ENCODE data around the gene SCAMP5.

Gene SCAMP5

DNA sequence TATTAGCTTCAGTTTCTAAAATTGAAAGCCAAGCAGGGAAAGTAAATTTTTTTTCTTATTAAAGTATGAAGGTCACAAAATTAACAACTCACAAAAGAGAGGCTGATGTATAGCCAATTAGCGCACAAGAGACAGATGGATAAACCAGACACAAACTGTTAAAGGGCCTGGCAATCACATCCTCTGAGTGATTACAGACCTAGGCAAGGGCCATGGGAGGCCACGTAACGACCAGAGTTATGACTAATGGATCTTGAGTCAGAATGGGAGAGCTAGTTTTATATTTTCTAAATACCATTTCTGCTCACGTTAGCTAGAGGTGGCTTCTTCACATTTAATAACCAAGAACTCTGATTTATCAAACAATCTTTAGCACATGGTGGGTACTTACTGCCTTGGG, 17.8 kb upstream of the SCAMP5 start:
- DNase-seq, result peak in 1 of 3 experiments; percentile 40

DNA sequence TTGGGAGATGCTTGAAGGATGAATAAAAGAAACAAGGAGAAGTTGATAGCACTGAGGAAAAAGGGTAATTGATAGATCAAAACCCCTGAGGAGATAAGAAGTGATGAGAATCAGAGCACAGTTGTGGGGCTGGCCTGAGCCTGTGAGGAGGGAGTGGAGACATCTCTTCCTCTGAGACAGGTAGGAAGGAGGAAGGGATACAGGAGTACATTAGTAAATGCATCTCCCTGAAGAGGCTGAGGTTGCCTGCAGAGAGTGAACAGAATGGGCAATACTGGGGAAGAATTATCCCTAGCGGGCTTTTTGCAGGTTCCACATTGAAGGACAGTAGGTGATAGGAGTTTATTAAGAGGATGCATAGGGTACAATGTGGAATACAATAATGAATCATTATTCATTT, 17.3 kb upstream of the SCAMP5 start:
- DNase-seq, result no peak

DNA sequence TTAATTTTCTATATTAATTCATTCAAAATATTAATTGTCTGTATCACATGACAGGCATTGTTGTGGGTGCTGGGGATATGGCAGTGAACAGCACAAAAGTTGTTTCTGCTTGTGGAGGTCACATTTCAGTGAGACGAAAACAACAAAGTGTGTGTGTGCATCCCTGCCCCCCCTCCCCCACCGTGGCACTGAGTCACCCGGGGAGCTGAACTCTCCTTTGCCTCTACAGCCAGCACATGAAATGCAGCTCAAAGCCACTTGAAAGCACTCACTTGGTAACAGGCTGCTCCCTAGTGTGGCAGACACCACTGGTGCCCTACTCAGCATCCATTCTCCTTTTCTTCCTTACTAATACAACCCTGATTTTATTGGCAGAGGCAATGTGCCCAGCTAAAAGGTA, 16.9 kb upstream of the SCAMP5 start:
- peak; percentile 36 to 84 (median 72) for DNase-seq

DNA sequence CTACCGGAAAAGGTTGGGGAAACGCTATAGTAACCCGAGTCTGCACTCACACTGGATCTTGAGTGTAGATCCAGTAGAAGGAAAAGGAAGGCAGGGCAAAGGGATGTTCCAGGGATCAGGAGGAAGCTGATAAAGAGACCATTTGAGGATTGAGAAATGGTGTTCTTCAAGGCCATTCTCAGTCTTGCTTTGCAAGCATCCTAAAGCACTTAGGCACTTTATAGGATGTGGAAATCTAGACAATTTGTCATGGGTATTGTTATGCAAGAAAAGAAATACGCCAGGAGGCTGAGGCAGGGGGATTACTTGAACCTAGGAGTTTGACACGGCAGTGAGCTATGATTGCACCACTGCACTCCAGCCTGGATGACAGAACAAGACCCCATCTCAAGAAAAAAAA, 13.2 kb upstream of the SCAMP5 start:
- DNase-seq, result no peak

DNA sequence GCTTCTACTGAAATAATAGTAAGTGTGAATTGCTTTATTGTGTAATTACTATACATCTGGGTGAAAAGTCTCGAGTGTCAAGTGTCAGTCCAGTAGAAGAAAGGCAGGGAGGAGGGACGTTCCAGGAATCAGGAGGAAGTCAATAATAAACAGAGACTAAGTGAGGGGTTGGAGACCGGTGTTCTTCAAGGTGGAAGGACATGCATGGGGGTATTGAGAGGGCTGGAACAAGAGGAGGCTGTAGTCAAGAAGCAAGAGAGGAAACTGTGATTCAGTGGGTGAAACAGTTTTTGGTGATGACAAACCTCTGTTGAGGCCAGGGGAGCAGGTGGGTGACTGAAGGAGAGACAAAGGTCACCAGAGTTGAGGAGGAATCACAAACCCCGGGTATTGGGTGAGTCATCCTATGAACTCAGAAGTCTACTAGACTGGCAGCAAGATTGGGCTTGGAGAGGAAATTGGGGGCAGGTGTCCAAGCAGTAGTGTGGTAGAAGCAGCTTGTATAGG, 11.6 kb upstream of the SCAMP5 start:
- DNase-seq, result peak in 2 of 3 experiments; percentile 18 to 33

DNA sequence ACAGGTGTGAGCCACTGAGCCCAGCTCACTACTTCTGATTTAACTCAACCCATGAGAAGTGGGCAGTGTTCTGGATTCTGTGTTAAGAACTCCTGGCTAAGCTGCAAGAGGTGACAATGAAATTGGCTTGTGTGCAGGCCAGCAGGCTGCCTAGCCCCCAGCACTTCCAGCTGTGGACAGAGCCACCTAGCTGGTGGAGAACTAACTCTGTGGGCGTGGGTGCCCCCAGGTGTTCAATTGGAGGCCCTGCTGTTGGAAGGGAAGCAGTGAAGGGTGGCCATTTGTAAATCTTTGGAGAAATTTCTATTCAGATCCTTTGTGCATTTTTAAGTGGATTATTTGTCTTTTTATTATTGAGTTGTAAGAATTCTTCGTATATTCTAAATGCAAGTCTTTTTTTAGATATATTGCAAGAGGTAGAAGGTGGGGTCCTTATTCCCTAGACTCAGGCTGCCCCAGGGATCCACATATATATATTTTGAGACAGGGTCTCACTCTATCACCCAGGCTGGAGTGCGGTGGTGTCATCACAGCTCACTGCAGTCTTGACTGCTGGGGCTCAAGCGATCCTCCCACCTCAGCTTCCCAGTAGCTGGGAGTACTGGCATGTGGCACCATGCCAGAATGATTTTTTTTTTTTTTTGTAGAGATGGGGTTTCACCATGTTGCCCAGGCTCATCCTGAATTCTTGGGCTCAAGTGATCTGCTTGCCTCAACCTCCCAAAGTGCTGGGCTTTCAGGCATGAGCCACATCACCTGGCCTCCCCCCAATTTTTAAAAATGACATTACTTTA, 7.2 kb upstream of the SCAMP5 start:
- DNase-seq, result peak; percentile 57 to 83 (median 67)

DNA sequence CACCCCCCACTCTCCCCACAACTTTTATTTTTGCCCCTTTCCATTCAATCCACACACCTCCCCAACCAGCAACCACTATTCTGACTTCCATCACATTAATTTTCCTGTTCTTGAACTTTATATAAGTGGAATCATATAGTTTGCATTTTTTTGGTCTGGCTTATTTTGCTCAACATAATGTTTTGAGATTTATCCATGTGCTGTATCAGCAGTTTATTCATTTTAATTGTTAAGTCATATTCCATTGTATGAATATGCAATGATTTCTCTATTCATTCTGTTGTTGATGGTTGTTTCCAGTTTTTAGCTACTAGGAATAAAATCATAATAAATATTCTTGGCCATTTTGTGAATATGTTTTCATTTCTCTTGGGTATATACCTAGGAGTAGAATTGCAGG, 5.8 kb upstream of the SCAMP5 start:
- DNase-seq, result no peak

DNA sequence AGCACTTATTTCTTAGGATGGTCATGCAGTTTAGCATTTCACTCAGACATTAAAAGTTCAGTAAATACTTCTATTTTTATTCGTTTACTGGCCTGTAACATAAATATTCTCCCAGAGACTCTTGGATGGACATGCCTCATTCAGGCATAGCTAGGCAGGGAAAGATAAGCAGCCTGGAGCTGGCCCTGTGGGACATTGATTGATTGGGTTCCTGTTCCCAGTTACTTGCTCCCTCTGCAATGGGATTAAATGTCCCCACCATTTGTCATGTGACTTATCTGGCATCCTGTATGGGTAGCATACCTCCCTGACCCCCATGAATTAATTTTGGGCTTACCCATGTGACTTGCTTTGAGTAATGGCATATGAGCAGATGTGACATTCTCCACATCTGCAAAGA, 2.7 kb upstream of the SCAMP5 start:
- no peak for DNase-seq

DNA sequence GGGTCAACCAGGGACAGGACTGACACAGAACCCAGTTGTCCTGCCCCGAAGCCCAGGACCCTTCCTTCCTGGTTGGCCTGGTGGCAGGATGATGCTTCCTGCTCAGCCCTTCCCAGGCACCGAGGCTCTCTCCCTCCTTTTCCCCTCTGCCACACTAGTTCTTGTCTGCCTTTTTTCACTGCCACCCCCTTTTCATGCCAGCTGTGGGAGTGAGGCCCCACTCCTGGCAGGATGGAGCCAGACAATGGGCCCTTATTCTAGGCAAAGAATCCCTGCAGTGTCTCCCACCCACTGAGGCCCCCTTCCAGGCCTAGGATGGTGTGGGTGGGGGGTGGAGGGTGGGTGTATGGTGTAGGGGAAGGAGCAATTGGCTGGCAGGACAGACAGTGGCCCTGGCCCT, 1.1 kb upstream of the SCAMP5 start:
- peak in 1 of 3 experiments; percentile 7 for DNase-seq

DNA sequence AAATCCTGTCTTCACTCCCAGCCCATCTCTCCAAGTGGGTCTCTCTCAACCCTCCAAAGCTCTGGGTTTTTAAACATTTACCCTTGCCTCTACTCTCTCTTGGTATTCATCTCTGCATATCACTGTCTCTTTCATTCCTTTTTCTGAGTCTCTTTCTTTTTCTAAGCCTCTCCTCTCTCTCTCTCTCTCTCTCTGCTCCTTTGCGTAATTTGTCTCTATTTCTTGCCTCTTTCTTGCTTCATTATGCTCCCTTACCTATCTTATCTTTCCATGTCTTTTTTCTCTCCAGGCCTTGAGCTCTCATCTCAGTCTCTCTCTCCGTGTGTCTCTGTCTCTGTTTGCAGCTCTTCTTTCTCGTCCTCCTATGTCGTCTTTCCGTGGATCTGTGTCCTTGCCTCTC, 678 bp upstream of the SCAMP5 start:
- no peak for DNase-seq

DNA sequence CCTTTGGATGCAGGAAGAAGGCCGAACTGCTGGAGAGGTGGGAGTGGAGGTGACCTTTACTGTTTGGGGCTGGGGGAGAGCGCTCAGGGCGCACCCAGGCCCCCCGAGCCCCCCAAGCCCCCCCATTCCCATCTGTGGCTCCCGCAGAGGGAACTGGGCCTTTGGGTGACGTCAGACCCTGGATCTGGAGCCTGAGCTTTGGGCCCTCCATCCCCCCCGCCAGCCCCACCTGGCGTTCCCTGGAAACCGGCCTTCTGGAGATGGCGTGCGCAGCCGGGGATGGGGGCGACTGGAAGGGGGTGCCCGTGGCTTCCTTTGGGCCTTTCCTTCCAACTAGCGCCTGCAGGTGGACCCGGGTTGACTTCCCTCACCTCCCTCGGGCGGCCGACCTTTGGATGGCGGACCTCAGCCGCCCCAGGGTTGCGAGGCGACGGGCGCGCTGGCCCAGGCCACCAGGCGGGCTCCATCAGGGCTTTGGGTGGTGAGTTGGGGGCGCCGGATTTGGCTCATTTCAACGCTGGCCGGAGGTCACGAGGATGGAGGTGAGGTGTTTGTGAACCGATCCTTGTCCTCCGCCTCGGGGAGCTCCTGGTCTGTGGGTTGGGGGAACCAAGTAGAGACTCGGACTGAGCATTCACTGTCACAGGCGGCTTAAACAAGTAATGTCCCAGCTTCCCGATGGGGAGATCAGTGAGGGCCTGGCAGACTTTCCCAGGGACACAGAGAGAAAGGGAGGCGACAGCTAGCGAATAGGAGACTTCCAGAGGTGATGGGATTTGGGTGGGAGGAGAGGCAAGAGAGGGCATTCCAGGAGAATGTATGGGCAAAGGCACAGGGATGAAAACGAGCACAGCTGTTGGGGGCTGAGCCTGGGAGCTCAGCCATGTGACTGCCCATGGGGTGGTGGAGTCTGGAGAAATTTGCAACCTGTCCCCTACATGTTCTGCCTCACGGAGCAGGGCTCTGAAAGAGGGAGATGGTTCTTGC, 709 bp downstream of the SCAMP5 start:
- DNase-seq, result peak; percentile 47 to 90 (median 85)

DNA sequence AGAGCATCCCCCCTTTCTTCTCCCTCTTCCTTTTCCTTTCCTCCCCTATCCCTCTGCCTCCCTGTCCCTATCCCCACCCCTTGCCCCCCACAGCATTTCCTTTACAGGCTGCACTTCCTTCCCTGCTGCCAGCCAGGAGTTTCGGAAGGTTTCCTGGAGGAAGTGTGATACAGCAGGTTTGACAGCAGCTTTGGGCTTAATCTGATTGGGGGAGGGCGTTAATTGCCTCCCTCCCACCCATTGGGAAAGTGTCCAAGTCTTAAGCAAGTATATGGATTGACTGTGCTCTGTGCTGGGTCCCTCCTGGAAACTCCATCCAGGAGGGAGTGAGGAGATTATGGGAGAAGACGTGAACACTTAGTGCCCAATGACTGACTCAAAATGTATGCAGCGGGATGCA, 1.8 kb downstream of the SCAMP5 start:
- no peak for DNase-seq

DNA sequence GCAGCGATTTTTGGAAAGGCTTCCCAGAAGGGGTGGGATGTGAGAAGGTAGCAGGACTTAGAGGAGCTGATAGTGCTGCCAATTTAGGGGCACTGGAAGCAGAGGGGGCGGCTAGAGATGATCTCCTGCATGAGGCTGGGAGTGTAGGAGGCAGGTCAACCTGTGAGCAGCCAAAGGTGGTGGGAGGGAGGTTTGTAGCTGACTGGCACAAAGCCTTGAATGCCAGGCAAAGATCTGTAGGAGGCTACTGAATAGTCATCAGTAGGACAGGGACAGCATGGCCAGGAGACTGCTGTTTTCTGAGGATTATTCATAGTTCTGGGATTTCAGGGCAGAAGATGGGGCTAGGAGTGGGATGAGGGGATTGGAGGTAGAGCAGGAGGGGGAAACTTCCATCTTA, 2.2 kb downstream of the SCAMP5 start:
- no peak for DNase-seq

DNA sequence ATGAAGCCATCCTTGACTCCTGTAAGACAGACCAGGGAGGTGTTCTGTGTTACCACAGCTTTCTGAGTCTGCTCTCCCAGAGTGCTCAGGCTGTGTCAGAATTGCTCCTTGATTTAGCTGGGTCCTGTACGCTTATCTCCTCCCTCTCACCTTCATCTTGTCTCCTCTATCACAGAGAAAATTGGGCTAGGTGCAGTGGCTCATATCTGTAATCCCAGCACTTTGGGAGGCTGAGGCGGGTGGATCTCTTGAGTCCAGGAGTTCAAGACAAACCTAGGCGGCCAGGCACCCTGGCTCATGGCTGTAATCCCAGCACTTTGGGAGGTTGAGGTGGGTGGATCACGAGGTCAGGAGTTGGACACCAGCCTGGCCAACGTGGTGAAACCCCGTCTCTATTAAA, 5.9 kb downstream of the SCAMP5 start:
- no peak for DNase-seq

DNA sequence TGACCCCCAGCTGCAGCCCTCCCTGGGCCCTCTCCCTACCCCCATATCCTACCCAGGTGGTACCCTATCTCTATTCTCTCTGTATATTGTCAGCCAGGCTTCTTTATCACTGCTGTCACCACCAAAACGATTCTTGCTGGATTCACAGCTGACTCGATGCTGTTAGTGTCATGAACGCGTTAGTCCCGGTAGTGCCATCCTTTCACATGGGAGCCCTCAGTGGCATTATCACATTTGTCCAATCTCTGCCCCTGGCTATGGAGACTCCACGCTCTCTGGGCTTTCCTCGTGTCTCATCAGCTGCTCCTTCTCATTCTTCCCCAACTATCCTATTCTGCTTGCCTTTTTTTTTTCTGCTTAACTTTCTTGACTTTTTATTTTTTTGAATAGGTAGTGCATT, 7.0 kb downstream of the SCAMP5 start:
- DNase-seq, result no peak

DNA sequence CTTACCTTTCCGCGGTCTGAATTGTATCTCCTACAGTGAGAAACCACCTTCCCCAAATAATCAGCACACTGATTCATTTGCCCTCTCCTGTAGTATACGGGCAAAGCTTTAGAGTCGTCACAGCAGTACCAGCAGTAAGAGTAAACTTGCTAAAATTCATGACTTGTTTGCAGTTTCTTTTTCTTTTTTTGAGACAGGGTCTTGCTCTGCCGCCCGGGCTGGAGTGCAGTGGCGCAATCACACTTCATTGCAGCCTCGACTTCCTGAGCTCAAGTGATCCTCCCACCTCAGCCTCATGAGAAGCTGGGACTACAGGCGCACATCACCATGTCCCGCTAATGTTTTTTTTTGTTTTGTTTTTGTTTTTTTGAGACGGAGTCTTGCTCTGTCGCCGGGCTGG, 11.9 kb downstream of the SCAMP5 start:
- DNase-seq, result no peak

DNA sequence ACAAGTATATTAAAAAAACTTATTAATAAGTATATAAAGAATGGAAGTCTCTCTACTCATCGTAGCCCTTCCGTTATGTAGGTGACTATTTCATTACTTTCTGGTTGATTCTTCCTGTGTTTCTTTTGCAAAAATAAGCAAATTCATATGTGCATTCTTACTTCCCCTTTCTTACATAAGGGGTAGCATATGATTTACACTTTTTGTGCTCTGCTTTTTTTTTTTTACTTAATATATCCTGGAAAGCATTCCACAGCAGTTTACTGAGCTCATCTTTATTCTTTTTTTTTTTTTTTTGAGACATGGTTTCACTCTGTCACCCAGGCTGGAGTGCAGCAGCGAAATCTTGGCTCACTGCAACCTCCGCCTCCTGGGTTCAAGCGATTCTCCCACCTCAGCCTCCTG, 12.9 kb downstream of the SCAMP5 start:
- no peak for DNase-seq

DNA sequence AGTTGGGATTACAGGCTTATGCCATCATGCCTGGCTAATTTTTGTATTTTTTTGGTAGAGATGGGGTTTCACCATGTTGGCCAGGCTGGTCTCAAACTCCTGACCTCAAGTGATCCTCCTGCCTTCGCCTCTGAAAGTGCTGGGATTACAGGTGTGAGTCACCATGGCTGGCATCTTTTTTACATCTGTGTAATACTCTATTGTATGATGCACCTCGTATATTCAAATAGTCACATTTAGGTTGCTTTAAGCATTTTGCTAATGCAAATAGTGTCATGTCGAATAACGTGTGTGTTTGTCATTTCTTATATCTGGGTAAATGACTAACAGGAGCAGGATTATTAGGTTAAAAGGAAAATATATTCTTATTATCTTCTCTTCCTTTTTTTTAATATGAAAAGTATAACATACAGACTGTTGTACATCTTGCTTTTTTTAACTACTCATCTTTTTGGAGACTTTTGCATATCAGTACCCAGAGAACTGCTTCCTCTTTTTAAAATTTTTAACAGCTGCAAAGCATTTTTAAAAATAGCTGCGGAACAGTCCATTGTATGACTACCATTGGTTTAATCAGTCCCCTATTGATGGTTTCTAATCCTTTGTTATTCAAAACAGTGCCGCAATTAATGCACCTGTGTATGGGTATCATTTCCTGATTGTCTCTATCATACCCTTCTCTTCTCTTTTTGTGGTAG, 13.4 kb downstream of the SCAMP5 start:
- DNase-seq, result no peak

DNA sequence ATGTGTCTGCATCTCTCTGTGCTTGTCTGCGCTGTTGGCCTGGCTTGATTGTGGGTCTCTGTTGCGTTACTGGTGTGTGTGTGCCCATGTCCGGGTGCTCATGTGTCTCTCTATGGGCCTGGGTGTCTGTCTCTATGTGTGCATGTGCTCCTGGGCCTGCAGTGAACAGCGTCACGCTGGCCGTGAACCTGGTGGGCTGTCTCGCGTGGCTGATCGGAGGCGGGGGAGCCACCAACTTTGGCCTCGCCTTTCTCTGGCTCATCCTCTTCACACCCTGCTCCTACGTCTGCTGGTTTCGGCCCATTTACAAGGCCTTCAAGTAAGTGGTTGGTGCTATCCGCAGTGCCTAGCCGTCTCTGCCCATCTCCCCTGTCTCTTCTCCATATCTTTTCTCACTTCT, 21.1 kb downstream of the SCAMP5 start:
- no peak for DNase-seq

DNA sequence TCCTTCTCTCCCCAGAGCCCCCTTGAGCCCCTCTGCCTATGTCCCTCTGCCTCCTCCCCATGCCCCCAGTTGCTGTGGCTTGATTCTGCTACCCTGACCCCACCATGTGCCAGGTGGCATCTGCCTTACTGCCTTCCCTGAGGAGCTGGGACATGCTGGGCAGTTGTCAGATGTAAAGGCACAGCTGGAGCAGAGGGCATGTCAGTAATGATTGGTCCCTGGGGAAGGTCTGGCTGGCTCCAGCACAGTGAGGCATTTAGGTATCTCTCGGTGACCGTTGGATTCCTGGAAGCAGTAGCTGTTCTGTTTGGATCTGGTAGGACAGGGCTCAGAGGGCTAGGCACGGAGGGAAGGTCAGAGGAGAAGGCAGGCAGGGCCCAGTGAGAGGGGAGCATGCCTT, 24.6 kb downstream of the SCAMP5 start:
- no peak for DNase-seq

DNA sequence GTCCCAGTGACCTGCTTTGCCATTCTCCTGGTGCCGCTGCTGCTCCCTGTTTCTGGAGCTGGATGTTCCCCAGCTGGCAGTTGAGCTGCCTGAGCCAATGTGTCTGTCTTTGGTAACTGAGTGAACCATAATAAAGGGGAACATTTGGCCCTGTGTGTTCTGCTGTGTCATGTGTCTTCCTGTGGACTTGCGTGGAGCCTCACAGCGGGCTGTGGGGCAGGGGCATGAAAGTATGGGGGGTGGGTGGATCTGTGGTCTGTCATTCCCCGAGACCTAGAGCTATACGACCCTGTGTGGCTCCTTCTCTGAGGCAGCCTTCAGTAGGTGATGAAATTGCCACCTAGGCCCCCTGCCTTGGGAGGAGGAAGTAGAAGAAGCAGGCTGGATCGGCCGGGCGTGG, 26.0 kb downstream of the SCAMP5 start:
- no peak for DNase-seq

DNA sequence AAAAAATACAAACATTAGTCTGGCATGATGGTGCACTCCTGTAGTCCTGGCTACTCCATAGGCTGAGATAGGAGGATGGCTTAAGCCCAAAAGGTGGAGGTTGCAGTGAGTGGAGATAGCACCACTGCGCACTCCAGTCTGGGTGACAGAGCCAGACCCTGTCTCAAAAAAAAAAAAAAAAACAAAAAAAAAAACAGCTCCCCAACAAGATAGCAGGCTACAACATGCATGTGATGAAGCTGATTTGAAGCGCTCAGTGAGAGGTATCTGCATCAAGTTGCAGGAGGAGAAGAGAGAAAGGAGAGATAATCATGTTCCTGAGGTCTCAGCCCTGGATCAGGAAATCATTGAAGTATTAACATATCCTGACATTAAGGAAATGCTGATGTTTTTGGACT, 27.4 kb downstream of the SCAMP5 start:
- DNase-seq, result no peak
